ES-I3 (cell line): ENCODE data around the gene PEX14.

Experiments used
- H3K36me3 ChIP-seq: 2 replicates; pipeline ENCODE4 v1.6.1; 2013; ENCODE audit warnings: mild to moderate bottlenecking, low read length, control low read depth, moderate library complexity; ENCODE audit not compliant: insufficient read depth
- H3K4me1 ChIP-seq: 2 replicates; pipeline ENCODE4 v1.6.1; 2013; ENCODE audit warnings: mild to moderate bottlenecking, control low read depth, low read length; ENCODE audit not compliant: insufficient read depth
- H3K9ac ChIP-seq: 2 replicates; pipeline ENCODE4 v1.6.1; 2013; ENCODE audit warnings: low read depth, mild to moderate bottlenecking, low read length, moderate library complexity
- H3K9me3 ChIP-seq: 2 replicates; pipeline ENCODE4 v1.6.1; 2013; ENCODE audit warnings: mild to moderate bottlenecking, low read length, moderate library complexity; ENCODE audit not compliant: control insufficient read depth, insufficient read depth

Gene PEX14

DNA sequence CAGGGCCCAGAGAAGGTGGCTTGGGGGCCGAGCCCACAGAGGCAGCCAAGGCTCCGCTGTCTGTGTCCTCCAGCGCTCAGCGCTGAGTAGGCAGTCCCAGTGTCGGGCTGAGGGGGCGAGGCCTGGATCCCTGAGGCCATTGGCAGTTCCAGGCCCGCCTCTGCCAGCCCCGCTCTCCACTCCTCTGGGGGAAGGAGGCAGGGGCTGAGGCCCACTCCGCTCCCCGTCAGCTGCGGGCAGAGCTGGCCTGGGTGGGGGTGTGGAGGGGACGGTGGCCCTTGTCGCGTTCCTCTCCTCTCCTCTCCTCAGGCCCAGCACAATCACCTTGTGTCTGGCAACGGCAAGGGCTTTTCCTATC is 188.9 kb downstream of the PEX14 start:
- Histone ChIP-seq H3K36me3 (no peaks in the 10 kb centered on the region), H3K4me1 (peaks cover 4% of the 10 kb centered on the region; the same call in 1 of the 2 replicates), H3K9me3 (no peaks in the 10 kb centered on the region), H3K9ac (no peak overlapping the region)

- H3K9ac ChIP-seq, result no peak overlapping the region
- no peaks in the 10 kb centered on the region for H3K36me3 ChIP-seq
- no peaks in the 10 kb centered on the region for H3K9me3 ChIP-seq
- peaks cover 4% of the 10 kb centered on the region; the same call in 1 of the 2 replicates for H3K4me1 ChIP-seq
Measured at GRCh38 chr1:10664251-10664650, 189.5 kb downstream of the PEX14 start.

GRCh38 chr1:10665226-10665625 is 190.5 kb downstream of the PEX14 start:
- Histone ChIP-seq H3K9me3 (no peaks in the 10 kb centered on the region), H3K36me3 (no peaks in the 10 kb centered on the region), H3K9ac (no peak overlapping the region), H3K4me1 (peaks cover 4% of the 10 kb centered on the region; the same call in 1 of the 2 replicates)

DNA sequence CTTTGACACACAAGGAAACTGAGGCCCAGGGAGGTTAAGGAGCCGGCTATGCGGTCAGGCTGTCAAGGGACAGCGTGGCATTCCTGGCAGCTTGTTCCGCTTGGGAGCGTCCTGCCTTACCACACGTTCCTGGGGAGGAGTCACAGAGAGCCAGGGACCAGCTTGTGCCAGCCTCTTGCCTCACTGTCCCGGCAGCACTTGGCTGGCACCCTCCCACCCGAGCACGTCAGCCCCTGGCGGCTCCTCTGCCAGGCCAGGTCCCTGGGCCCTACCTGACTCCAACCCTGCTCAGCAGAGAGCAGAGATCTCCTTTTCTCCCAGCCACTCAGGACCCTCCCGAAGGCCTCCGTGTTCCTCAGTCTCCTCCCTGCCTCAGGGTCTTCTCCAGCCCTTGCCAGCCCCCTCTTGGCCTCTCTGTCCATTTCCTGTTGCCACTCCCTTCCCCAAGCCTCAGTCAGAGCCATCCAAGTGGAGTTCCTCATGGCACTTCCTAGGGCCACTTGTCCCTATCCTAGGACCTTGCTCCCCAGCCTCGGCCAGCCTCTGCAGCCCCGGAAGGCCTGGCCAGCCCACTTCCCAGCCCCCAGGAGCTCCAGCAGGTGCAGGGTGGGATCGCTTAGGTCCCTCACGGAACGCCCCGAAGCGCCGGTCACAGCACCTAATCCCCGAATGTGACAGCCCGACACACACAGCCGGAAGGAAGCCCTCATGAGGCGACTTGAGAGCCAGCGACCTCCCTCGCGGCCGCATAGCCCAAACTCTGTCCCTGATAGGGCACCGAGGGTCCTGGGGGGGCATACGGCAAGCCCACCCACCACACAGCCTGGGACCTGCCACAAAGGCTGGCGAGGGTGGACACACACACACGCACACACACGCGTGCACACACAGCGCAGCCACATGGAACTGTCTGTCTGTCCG is 191.4 kb downstream of the PEX14 start:
- Histone ChIP-seq H3K9ac (no peak overlapping the region), H3K9me3 (no peaks in the 10 kb centered on the region), H3K36me3 (no peaks in the 10 kb centered on the region), H3K4me1 (peaks cover 4% of the 10 kb centered on the region; the same call in 1 of the 2 replicates)

GRCh38 chr1:10667861-10668761 is 193.4 kb downstream of the PEX14 start:
- peaks cover 4% of the 10 kb centered on the region; the same call in 1 of the 2 replicates for H3K4me1 ChIP-seq
- no peak overlapping the region for H3K9ac ChIP-seq
- H3K36me3 ChIP-seq, result no peaks in the 10 kb centered on the region
- no peaks in the 10 kb centered on the region for H3K9me3 ChIP-seq

- Histone ChIP-seq H3K36me3 (no peaks in the 10 kb centered on the region), H3K9ac (no peak overlapping the region), H3K4me1 (no peaks in the 10 kb centered on the region), H3K9me3 (no peaks in the 10 kb centered on the region)
Measured at GRCh38 chr1:10669570-10669969, 194.8 kb downstream of the PEX14 start.

DNA sequence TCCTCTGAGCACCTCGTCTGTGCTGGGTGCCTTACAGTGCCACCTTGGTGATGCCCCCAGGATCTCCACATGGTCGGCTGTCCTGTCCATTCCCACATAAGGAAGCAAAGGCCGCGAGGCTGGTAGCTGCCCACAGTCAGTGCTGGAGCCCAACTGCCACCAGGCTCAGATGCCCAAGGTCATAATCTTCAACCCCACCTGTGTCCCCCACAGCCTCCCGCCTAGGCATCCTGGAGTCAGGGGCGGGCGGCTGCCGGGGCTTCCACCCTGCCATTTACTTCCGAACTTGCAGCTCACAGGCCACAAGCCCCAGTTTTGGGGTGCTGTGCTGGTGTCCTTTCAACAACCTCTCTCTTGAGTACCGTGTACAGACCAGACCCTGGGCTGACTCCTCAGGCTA is 195.4 kb downstream of the PEX14 start:
- Histone ChIP-seq H3K36me3 (no peaks in the 10 kb centered on the region), H3K9me3 (no peaks in the 10 kb centered on the region), H3K4me1 (no peaks in the 10 kb centered on the region), H3K9ac (no peak overlapping the region)

DNA sequence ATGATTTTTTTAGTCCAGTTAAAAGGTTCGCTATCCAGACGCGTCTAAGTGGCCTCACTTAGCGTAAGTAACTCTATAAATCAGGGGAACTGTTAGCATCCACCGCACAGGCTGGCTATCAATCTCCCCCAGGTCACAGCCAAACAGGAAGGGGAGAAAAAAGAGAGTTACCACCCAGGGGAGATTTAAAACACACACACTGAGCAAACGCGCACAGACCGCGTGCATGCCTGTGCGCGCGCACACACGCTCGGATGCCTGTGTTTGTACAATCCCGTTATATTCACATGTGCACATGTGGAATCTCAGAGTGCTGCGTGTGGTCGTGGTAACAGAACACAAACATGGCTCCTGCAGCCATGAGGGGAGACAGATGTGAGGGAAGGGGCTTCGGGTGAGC is 196.3 kb downstream of the PEX14 start:
- Histone ChIP-seq H3K36me3 (no peaks in the 10 kb centered on the region), H3K4me1 (no peaks in the 10 kb centered on the region), H3K9ac (no peak overlapping the region), H3K9me3 (no peaks in the 10 kb centered on the region)

- H3K9ac ChIP-seq, result no peak overlapping the region
- H3K9me3 ChIP-seq, result no peaks in the 10 kb centered on the region
- H3K36me3 ChIP-seq, result no peaks in the 10 kb centered on the region
- H3K4me1 ChIP-seq, result peaks cover 3% of the 10 kb centered on the region; the same call in 1 of the 2 replicates
Measured at GRCh38 chr1:10671622-10672342, 197.0 kb downstream of the PEX14 start.

- H3K9ac ChIP-seq, result no peak overlapping the region
- no peaks in the 10 kb centered on the region for H3K36me3 ChIP-seq
- peaks cover 10% of the 10 kb centered on the region for H3K4me1 ChIP-seq
- no peaks in the 10 kb centered on the region for H3K9me3 ChIP-seq
Measured at GRCh38 chr1:10672343-10673050, 197.7 kb downstream of the PEX14 start.

DNA sequence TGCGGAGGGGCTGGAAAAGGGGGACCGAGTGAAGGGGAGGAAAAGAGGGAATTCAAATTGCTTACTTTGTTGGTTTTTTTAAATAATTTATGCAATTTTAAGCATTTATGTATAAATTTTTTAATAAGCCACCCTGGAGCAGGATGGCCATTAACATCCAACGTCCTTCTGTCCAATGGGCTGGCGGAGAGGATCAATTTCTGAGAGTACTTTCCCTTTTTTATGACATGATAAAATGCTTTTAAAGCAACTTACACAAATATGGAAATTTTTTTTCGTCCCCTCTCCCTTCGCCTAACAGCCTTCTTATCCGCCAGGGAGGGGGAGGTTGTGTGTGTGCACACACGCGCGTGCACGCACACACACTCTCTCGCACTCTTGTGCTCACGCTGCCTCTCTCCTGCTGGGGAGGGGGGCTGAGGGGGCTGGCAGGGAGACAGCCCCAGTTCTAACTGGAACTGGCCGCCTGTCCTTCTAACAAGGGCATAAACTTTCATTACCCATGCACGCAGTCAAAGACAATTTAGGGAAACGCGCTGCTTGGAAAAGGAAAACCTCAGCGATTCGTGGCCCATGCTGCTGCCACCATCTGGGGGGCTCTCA is 198.5 kb downstream of the PEX14 start:
- Histone ChIP-seq H3K36me3 (no peaks in the 10 kb centered on the region), H3K9me3 (no peaks in the 10 kb centered on the region), H3K9ac (no peak overlapping the region), H3K4me1 (peaks cover 15% of the 10 kb centered on the region)

GRCh38 chr1:10674222-10674621 is 199.5 kb downstream of the PEX14 start:
- Histone ChIP-seq H3K4me1 (peaks cover 15% of the 10 kb centered on the region), H3K9me3 (no peaks in the 10 kb centered on the region), H3K36me3 (no peaks in the 10 kb centered on the region), H3K9ac (no peak overlapping the region)
